ENCODE measurements around the gene WDR72. TPM values are rescaled to one million over a fixed set of nuclear protein-coding genes. Genes with fewer than 3 reads are reported as not detected.

Gene WDR72
- polyA plus RNA-seq, 1 donor (not counting 4 experiments of a cell fraction or from before 2014, with no cell fraction given) = 0.03 TPM

- Histone ChIP-seq H3K4me2 (ENCODE audit: control insufficient read depth, extremely low read depth, insufficient read depth, low read depth, low read length) (no peak overlapping the region), H3K27ac (ENCODE audit: control insufficient read depth, insufficient read depth, low read length) (no peak overlapping the region), H2AFZ (ENCODE audit: control insufficient read depth, low read length) (no peak overlapping the region), H3K9ac (ENCODE audit: control insufficient read depth, extremely low read depth, insufficient read depth, low read length) (no peak overlapping the region), H3K79me2 (ENCODE audit: control insufficient read depth, insufficient read depth, low read length) (no peaks in the 10 kb centered on the region), H3K27me3 (ENCODE audit: control insufficient read depth, extremely low read depth, insufficient read depth, low read length) (no peaks in the 10 kb centered on the region), H3K9me3 (ENCODE audit: control insufficient read depth, low read depth, low read length) (no peaks in the 10 kb centered on the region), H4K20me1 (ENCODE audit: control insufficient read depth, extremely low read depth, insufficient read depth, low read length) (no peaks in the 10 kb centered on the region), H3K36me3 (ENCODE audit: control insufficient read depth in 2 of 2, extremely low read depth in 1 of 2, insufficient read depth in 2 of 2, low read length in 2 of 2) (no peaks in the 10 kb centered on the region), H3K4me3 (ENCODE audit: control insufficient read depth in 2 of 3, extremely low read depth in 1 of 3, insufficient read depth in 2 of 3, low read depth in 1 of 3, low read length in 3 of 3) (no peak overlapping the region), H3K9me1 (ENCODE audit: control insufficient read depth, extremely low read depth, insufficient read depth, low read length) (no peaks in the 10 kb centered on the region), H3K4me1 (ENCODE audit: control insufficient read depth, extremely low read depth, insufficient read depth, low read length) (no peaks in the 10 kb centered on the region)
- FAIRE-seq (no peak), DNase-seq (ENCODE audit: low read depth, low spot score) (no peak)
- TF ChIP-seq EZH2 (IDR thresholded peaks at IDR 0.05; ENCODE audit: low read length) (no peak), CTCF (optimal IDR thresholded peaks at IDR 0.05 in 1 of 3, IDR thresholded peaks at IDR 0.05 in 1 of 3, conservative IDR thresholded peaks at IDR 0.05 in 1 of 3; ENCODE audit: extremely low read depth in 1 of 3, insufficient read depth in 2 of 3, low read length in 3 of 3) (no peak)
- dilution Hi-C loops (cut with MboI; ENCODE audit: extremely low pct_ligation_motif_present, low sequenced_read_pairs) = no loop called here
These were observed 87.9 kb downstream of the WDR72 start for GRCh38 chr15:53671545-53671944.

GRCh38 chr15:53670701-53671100, 88.8 kb downstream of the WDR72 start:
- no peaks in the 10 kb centered on the region for H3K9me3 ChIP-seq (ENCODE audit: control insufficient read depth, low read depth, low read length)
- DNase-seq (ENCODE audit: low read depth, low spot score) (no peak), FAIRE-seq (no peak)
- H3K27me3 ChIP-seq (ENCODE audit: control insufficient read depth, extremely low read depth, insufficient read depth, low read length) = no peaks in the 10 kb centered on the region
- no peak overlapping the region for H3K9ac ChIP-seq (ENCODE audit: control insufficient read depth, extremely low read depth, insufficient read depth, low read length)
- H3K4me1 ChIP-seq (ENCODE audit: control insufficient read depth, extremely low read depth, insufficient read depth, low read length) = no peaks in the 10 kb centered on the region
- no peak overlapping the region for H2AFZ ChIP-seq (ENCODE audit: control insufficient read depth, low read length)
- no peaks in the 10 kb centered on the region for H3K9me1 ChIP-seq (ENCODE audit: control insufficient read depth, extremely low read depth, insufficient read depth, low read length)
- no peak for TF ChIP-seq EZH2 (IDR thresholded peaks at IDR 0.05; ENCODE audit: low read length)
- H3K36me3 ChIP-seq (ENCODE audit: control insufficient read depth in 2 of 2, extremely low read depth in 1 of 2, insufficient read depth in 2 of 2, low read length in 2 of 2) = no peaks in the 10 kb centered on the region
- no peaks in the 10 kb centered on the region for H4K20me1 ChIP-seq (ENCODE audit: control insufficient read depth, extremely low read depth, insufficient read depth, low read length)
- H3K79me2 ChIP-seq (ENCODE audit: control insufficient read depth, insufficient read depth, low read length) = no peaks in the 10 kb centered on the region
- H3K4me2 ChIP-seq (ENCODE audit: control insufficient read depth, extremely low read depth, insufficient read depth, low read depth, low read length) = no peak overlapping the region
- dilution Hi-C loops (cut with MboI; ENCODE audit: extremely low pct_ligation_motif_present, low sequenced_read_pairs) = no loop called here
- no peak overlapping the region for H3K27ac ChIP-seq (ENCODE audit: control insufficient read depth, insufficient read depth, low read length)
- H3K4me3 ChIP-seq (ENCODE audit: control insufficient read depth in 2 of 3, extremely low read depth in 1 of 3, insufficient read depth in 2 of 3, low read depth in 1 of 3, low read length in 3 of 3) = no peak overlapping the region

GRCh38 chr15:53665930-53666329, 93.5 kb downstream of the WDR72 start:
- Histone ChIP-seq H3K9ac (ENCODE audit: control insufficient read depth, extremely low read depth, insufficient read depth, low read length) (no peak overlapping the region), H4K20me1 (ENCODE audit: control insufficient read depth, extremely low read depth, insufficient read depth, low read length) (no peaks in the 10 kb centered on the region), H3K27me3 (ENCODE audit: control insufficient read depth, extremely low read depth, insufficient read depth, low read length) (no peaks in the 10 kb centered on the region), H3K79me2 (ENCODE audit: control insufficient read depth, insufficient read depth, low read length) (no peaks in the 10 kb centered on the region), H3K9me3 (ENCODE audit: control insufficient read depth, low read depth, low read length) (no peaks in the 10 kb centered on the region), H2AFZ (ENCODE audit: control insufficient read depth, low read length) (no peak overlapping the region), H3K4me3 (ENCODE audit: control insufficient read depth in 2 of 3, extremely low read depth in 1 of 3, insufficient read depth in 2 of 3, low read depth in 1 of 3, low read length in 3 of 3) (no peak overlapping the region), H3K4me2 (ENCODE audit: control insufficient read depth, extremely low read depth, insufficient read depth, low read depth, low read length) (no peak overlapping the region), H3K27ac (ENCODE audit: control insufficient read depth, insufficient read depth, low read length) (no peak overlapping the region), H3K36me3 (ENCODE audit: control insufficient read depth in 2 of 2, extremely low read depth in 1 of 2, insufficient read depth in 2 of 2, low read length in 2 of 2) (no peaks in the 10 kb centered on the region), H3K9me1 (ENCODE audit: control insufficient read depth, extremely low read depth, insufficient read depth, low read length) (no peaks in the 10 kb centered on the region), H3K4me1 (ENCODE audit: control insufficient read depth, extremely low read depth, insufficient read depth, low read length) (no peaks in the 10 kb centered on the region)
- DNase-seq (ENCODE audit: low read depth, low spot score) = no peak
- peak in 2 of 3 experiments; percentile 2 to 6 for TF ChIP-seq CTCF (optimal IDR thresholded peaks at IDR 0.05 in 1 of 3, IDR thresholded peaks at IDR 0.05 in 1 of 3, conservative IDR thresholded peaks at IDR 0.05 in 1 of 3; ENCODE audit: extremely low read depth in 1 of 3, insufficient read depth in 2 of 3, low read length in 3 of 3)
- TF ChIP-seq EZH2 (IDR thresholded peaks at IDR 0.05; ENCODE audit: low read length) = no peak
- FAIRE-seq = no peak
- dilution Hi-C loops (cut with MboI; ENCODE audit: extremely low pct_ligation_motif_present, low sequenced_read_pairs) = no loop called here
